D721Med (cell line): ENCODE measurements around the gene USP14.

ENCODE experiments used
- DNase-seq: peaks from one replicate; pipeline ENCODE4 v3.0.0; 2011; ENCODE audit warnings: low spot score; ENCODE audit not compliant: insufficient read length
- FAIRE-seq: peaks from 2 replicates; lab custom pipeline; 2011; peaks lifted over from hg19 to GRCh38; lab: Jason Lieb, UNC
- TF ChIP-seq, protein P1 (sequence below): IDR thresholded peaks from 2 replicates; pipeline ENCODE4 v1.5.1; 2012; ENCODE audit warnings: mild to moderate bottlenecking, control low read depth; ENCODE audit not compliant: insufficient read depth; ENCODE audit errors: missing control alignments

The USP14 gene

DNA sequence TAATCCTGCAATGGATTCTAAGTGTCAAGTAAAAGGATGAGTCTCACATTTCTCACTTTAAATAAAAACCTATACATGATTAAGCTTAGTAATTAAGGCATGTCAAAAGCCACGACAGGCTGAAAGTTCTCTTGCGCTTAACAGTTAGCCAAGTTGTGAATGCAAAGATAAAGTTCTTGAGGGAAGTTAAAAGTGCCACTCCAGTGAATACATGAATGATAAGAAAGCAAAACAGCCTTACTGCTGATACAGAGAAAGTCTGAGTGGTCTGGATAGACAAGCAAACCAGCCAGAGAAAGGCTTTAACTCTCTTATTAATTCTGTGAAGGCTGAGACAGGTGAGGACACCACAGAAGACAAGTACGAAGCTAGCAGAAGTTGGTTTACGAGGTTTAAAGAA is 96.8 kb downstream of the USP14 start:
- DNase-seq (no peak), FAIRE-seq (no peak)
- TF ChIP-seq, protein P1, sequence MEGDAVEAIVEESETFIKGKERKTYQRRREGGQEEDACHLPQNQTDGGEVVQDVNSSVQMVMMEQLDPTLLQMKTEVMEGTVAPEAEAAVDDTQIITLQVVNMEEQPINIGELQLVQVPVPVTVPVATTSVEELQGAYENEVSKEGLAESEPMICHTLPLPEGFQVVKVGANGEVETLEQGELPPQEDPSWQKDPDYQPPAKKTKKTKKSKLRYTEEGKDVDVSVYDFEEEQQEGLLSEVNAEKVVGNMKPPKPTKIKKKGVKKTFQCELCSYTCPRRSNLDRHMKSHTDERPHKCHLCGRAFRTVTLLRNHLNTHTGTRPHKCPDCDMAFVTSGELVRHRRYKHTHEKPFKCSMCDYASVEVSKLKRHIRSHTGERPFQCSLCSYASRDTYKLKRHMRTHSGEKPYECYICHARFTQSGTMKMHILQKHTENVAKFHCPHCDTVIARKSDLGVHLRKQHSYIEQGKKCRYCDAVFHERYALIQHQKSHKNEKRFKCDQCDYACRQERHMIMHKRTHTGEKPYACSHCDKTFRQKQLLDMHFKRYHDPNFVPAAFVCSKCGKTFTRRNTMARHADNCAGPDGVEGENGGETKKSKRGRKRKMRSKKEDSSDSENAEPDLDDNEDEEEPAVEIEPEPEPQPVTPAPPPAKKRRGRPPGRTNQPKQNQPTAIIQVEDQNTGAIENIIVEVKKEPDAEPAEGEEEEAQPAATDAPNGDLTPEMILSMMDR = no peak

GRCh38 chr18:260547-260946 is 102.2 kb downstream of the USP14 start:
- TF ChIP-seq, protein P1 = no peak
- FAIRE-seq (no peak), DNase-seq (no peak)

DNA sequence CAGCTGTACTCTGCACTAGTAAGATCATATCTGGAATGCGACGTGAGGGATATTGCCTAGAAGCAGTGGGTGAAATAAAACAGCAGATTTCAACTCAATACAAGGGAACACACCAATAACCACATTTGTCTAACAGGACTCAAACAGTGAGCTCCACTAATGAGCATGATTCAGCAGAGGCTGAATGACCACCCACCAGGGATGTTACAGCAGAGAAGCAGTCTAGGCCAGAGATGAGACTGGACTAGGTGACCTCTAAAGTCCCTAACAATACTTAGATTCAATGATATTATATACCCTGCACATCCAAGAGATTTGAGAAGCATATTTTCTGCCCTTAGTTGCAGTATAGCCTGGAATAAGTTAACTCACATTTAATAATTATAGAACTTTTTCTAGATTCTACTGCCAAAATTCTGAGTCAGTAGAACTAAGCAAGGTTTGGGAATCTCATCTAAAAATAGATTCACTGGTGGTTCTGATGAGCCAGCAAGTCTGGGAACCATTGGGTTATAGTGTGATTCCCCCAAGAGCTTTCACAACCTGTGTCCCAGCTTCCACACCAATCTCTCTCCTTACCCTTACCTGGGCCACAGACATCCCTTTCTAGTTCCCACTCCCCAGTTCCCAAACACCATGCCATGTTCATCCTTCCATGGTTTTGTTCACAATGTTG is 103.2 kb downstream of the USP14 start:
- TF ChIP-seq, protein P1 = no peak
- FAIRE-seq = no peak
- no peak for DNase-seq
